ENCODE measurements around the gene PDE6D.

PDE6D gene

GRCh38 chr2:231726276-231726675 lies 54.8 kb downstream of the PDE6D start:
- Histone ChIP-seq H3K27me3 (replicated peaks; ENCODE audit: control insufficient read depth, insufficient read depth, low read length) (no peaks in the 10 kb centered on the region), H3K4me3 (replicated peaks; ENCODE audit: low read depth, low read length) (no peak overlapping the region), H3K36me3 (ENCODE audit: control insufficient read depth, insufficient read depth, low read length) (no peaks in the 10 kb centered on the region)
- DNase-seq (ENCODE audit: extremely low read depth, insufficient read length) = no peak
- TF ChIP-seq CTCF (IDR thresholded peaks at IDR 0.05; ENCODE audit: insufficient read depth, low read length, poor library complexity, severe bottlenecking) = no peak

GRCh38 chr2:231725476-231725875 lies 55.6 kb downstream of the PDE6D start:
- H3K4me3 ChIP-seq (replicated peaks; ENCODE audit: low read depth, low read length) = no peak overlapping the region
- no peaks in the 10 kb centered on the region for H3K36me3 ChIP-seq (ENCODE audit: control insufficient read depth, insufficient read depth, low read length)
- TF ChIP-seq CTCF (IDR thresholded peaks at IDR 0.05; ENCODE audit: insufficient read depth, low read length, poor library complexity, severe bottlenecking) = no peak
- DNase-seq (ENCODE audit: extremely low read depth, insufficient read length) = no peak
- H3K27me3 ChIP-seq (replicated peaks; ENCODE audit: control insufficient read depth, insufficient read depth, low read length) = no peaks in the 10 kb centered on the region

GRCh38 chr2:231722721-231723307 lies 58.3 kb downstream of the PDE6D start:
- TF ChIP-seq CTCF (IDR thresholded peaks at IDR 0.05; ENCODE audit: insufficient read depth, low read length, poor library complexity, severe bottlenecking) = no peak
- DNase-seq (ENCODE audit: extremely low read depth, insufficient read length) = no peak
- H3K4me3 ChIP-seq (replicated peaks; ENCODE audit: low read depth, low read length) = no peak overlapping the region
- H3K27me3 ChIP-seq (replicated peaks; ENCODE audit: control insufficient read depth, insufficient read depth, low read length) = no peaks in the 10 kb centered on the region
- H3K36me3 ChIP-seq (ENCODE audit: control insufficient read depth, insufficient read depth, low read length) = no peaks in the 10 kb centered on the region

GRCh38 chr2:231720987-231721966 lies 59.8 kb downstream of the PDE6D start:
- H3K27me3 ChIP-seq (replicated peaks; ENCODE audit: control insufficient read depth, insufficient read depth, low read length) = no peaks in the 10 kb centered on the region
- H3K4me3 ChIP-seq (replicated peaks; ENCODE audit: low read depth, low read length) = no peak overlapping the region
- no peaks in the 10 kb centered on the region for H3K36me3 ChIP-seq (ENCODE audit: control insufficient read depth, insufficient read depth, low read length)
- peak; percentile 35 for TF ChIP-seq CTCF (IDR thresholded peaks at IDR 0.05; ENCODE audit: insufficient read depth, low read length, poor library complexity, severe bottlenecking)
- peak; percentile 68 for DNase-seq (ENCODE audit: extremely low read depth, insufficient read length)

- no peak for TF ChIP-seq CTCF (IDR thresholded peaks at IDR 0.05; ENCODE audit: insufficient read depth, low read length, poor library complexity, severe bottlenecking)
- H3K27me3 ChIP-seq (replicated peaks; ENCODE audit: control insufficient read depth, insufficient read depth, low read length) = no peaks in the 10 kb centered on the region
- H3K36me3 ChIP-seq (ENCODE audit: control insufficient read depth, insufficient read depth, low read length) = no peaks in the 10 kb centered on the region
- peak; percentile 17 for DNase-seq (ENCODE audit: extremely low read depth, insufficient read length)
- no peak overlapping the region for H3K4me3 ChIP-seq (replicated peaks; ENCODE audit: low read depth, low read length)
These were observed 60.6 kb downstream of the PDE6D start for GRCh38 chr2:231720292-231720986.

Data from GM06990 (cell line).